Measurements from ENCODE around the gene EIF4EBP3. TPM values are rescaled to one million over a fixed set of nuclear protein-coding genes. Genes with fewer than 3 reads are reported as not detected.

Gene EIF4EBP3
- total and polyA plus RNA-seq, 9 of the 15 experiments (the other 6 are each of a cell fraction or from before 2014, with no cell fraction given), result 1.3 to 7.5 (median 3.8) TPM

- TF ChIP-seq, protein P1, sequence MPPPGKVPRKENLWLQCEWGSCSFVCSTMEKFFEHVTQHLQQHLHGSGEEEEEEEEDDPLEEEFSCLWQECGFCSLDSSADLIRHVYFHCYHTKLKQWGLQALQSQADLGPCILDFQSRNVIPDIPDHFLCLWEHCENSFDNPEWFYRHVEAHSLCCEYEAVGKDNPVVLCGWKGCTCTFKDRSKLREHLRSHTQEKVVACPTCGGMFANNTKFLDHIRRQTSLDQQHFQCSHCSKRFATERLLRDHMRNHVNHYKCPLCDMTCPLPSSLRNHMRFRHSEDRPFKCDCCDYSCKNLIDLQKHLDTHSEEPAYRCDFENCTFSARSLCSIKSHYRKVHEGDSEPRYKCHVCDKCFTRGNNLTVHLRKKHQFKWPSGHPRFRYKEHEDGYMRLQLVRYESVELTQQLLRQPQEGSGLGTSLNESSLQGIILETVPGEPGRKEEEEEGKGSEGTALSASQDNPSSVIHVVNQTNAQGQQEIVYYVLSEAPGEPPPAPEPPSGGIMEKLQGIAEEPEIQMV (tag; conservative IDR thresholded peaks at IDR 0.05; ENCODE audit: low read depth), result no peak
- TF ChIP-seq FOXK2 (conservative IDR thresholded peaks at IDR 0.05 in 1 of 2, IDR thresholded peaks at IDR 0.05 in 1 of 2; ENCODE audit: low read depth in 2 of 2) (no peak; a peak in 1 of 4 replicates), RBM25 (IDR thresholded peaks at IDR 0.05; ENCODE audit: low read depth, low read length, severe bottlenecking) (no peak), MYNN (IDR thresholded peaks at IDR 0.05) (peak; percentile 17; the same call in 1 of the 2 replicates), MYNN (CRISPR knock-in tag; IDR thresholded peaks at IDR 0.05) (no peak), MYC (IDR thresholded peaks at IDR 0.05; ENCODE audit: low read depth, low read length) (peak; percentile 66), MYC (CRISPR knock-in tag; IDR thresholded peaks at IDR 0.05; ENCODE audit: borderline replicate concordance, low read depth) (peak; percentile 68; the same call in 1 of the 2 replicates), ZNF217 (CRISPR knock-in tag; IDR thresholded peaks at IDR 0.05) (no peak), FIP1L1 (IDR thresholded peaks at IDR 0.05; ENCODE audit: low read depth, low read length, poor library complexity, severe bottlenecking) (no peak), GTF2F1 (IDR thresholded peaks at IDR 0.05; ENCODE audit: low read depth, low read length) (0 out of 2 replicates have a peak, but pooled peaks have one; percentile 45), ZNF707 (CRISPR knock-in tag; conservative IDR thresholded peaks at IDR 0.05) (no peak), PRMT5 (CRISPR knock-in tag; IDR thresholded peaks at IDR 0.05) (no peak), GATAD2B (IDR thresholded peaks at IDR 0.05; ENCODE audit: borderline replicate concordance) (no peak), L3MBTL2 (IDR thresholded peaks at IDR 0.05) (peak; percentile 71), ZNF324 (CRISPR knock-in tag; IDR thresholded peaks at IDR 0.05) (no peak), MBD2 (IDR thresholded peaks at IDR 0.05; ENCODE audit: borderline replicate concordance, low read depth) (peak; percentile 52; the same call in 1 of the 2 replicates), HNRNPH1 (optimal IDR thresholded peaks at IDR 0.05; ENCODE audit: low read depth, low read length) (no peak), ARID1B (IDR thresholded peaks at IDR 0.05) (no peak), NFIC (IDR thresholded peaks at IDR 0.05) (peak; percentile 51), NELFE (IDR thresholded peaks at IDR 0.05; ENCODE audit: insufficient read depth, insufficient read length) (no peak), TEAD1 (CRISPR knock-in tag; IDR thresholded peaks at IDR 0.05) (peak in 1 of 2 experiments; percentile 58; a peak in 1 of 4 replicates), RHOXF2B (CRISPR knock-in tag; conservative IDR thresholded peaks at IDR 0.05) (peak; percentile 15; the same call in 1 of the 2 replicates), NBN (IDR thresholded peaks at IDR 0.05; ENCODE audit: low read depth) (no peak; the same call in 1 of the 2 replicates), RB1 (IDR thresholded peaks at IDR 0.05; ENCODE audit: low read depth) (peak; percentile 55), POLR2A (conservative IDR thresholded peaks at IDR 0.05) (peak; percentile 96), MAFF (IDR thresholded peaks at IDR 0.05; ENCODE audit: low read length) (no peak)
- TF ChIP-seq, protein P2, sequence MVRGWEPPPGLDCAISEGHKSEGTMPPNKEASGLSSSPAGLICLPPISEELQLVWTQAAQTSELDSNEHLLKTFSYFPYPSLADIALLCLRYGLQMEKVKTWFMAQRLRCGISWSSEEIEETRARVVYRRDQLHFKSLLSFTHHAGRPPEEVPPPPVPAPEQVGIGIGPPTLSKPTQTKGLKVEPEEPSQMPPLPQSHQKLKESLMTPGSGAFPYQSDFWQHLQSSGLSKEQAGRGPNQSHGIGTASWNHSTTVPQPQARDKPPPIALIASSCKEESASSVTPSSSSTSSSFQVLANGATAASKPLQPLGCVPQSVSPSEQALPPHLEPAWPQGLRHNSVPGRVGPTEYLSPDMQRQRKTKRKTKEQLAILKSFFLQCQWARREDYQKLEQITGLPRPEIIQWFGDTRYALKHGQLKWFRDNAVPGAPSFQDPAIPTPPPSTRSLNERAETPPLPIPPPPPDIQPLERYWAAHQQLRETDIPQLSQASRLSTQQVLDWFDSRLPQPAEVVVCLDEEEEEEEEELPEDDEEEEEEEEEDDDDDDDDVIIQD (CRISPR knock-in tag; IDR thresholded peaks at IDR 0.05), result no peak
- TF ChIP-seq, protein P3, sequence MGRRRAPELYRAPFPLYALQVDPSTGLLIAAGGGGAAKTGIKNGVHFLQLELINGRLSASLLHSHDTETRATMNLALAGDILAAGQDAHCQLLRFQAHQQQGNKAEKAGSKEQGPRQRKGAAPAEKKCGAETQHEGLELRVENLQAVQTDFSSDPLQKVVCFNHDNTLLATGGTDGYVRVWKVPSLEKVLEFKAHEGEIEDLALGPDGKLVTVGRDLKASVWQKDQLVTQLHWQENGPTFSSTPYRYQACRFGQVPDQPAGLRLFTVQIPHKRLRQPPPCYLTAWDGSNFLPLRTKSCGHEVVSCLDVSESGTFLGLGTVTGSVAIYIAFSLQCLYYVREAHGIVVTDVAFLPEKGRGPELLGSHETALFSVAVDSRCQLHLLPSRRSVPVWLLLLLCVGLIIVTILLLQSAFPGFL (CRISPR knock-in tag; IDR thresholded peaks at IDR 0.05), result no peak
These were observed 9.8 kb downstream of the EIF4EBP3 start, which contains the start of gene SRA1 (continued) for GRCh38 chr5:140557136-140557805.
